Occipital lobe (tissue), 2 donors: Measurements from ENCODE around the gene ANGPT4. TPM values are rescaled to one million over a fixed set of nuclear protein-coding genes. Genes with fewer than 3 reads are reported as not detected.

Experiments
- DNase-seq: peaks from one replicate; lab custom pipeline; 2025; lab: John Stamatoyannopoulos, UW
- total RNA-seq: library from RNA; depleted of rRNA; stranded (reverse); fragments of >200 nt; gene quantifications from one replicate; pipeline ENCODE4 v1.2.3, GENCODE V29; 2014

The ANGPT4 gene
- total RNA-seq, 1 donor from 2014 or later = not detected

GRCh38 chr20:826695-827323, 89.3 kb downstream of the ANGPT4 start:
- DNase-seq = no peak

GRCh38 chr20:825710-826421, 90.3 kb downstream of the ANGPT4 start:
- DNase-seq = no peak

GRCh38 chr20:824916-825315, 91.2 kb downstream of the ANGPT4 start:
- no peak for DNase-seq

- no peak for DNase-seq
These were observed 91.6 kb downstream of the ANGPT4 start for GRCh38 chr20:824490-824889.

- DNase-seq = no peak
These were observed 92.6 kb downstream of the ANGPT4 start for GRCh38 chr20:823574-823902.

GRCh38 chr20:822651-823573, 93.2 kb downstream of the ANGPT4 start:
- no peak for DNase-seq

- no peak for DNase-seq
These were observed 94.4 kb downstream of the ANGPT4 start for GRCh38 chr20:821731-822065.

- DNase-seq = no peak
These were observed 94.9 kb downstream of the ANGPT4 start for GRCh38 chr20:821046-821730.

GRCh38 chr20:820323-820953, 95.7 kb downstream of the ANGPT4 start:
- no peak for DNase-seq

Other genes with a start within 250 kb of the ANGPT4 start
- gene SCRT2, start 240.5 kb downstream of the ANGPT4 start, total RNA-seq = 2.0 TPM
- not detected for gene SLC52A3, start 147.8 kb downstream of the ANGPT4 start, total RNA-seq
- 6.7 TPM for gene FAM110A, start 82.6 kb downstream of the ANGPT4 start, total RNA-seq
- not detected for gene RSPO4, start 86.0 kb upstream of the ANGPT4 start, total RNA-seq
- gene PSMF1, start 202.3 kb upstream of the ANGPT4 start, total RNA-seq = 20.7 TPM